Measurements from ENCODE around the gene INTS3. TPM values are rescaled to one million over a fixed set of nuclear protein-coding genes. Genes with fewer than 3 reads are reported as not detected.

The INTS3 gene
- polyA plus RNA-seq, 2 donors: 16.4 to 30.8 TPM

GRCh38 chr1:153767519-153767918 lies 39.7 kb downstream of the INTS3 start:
- H3K27me3 ChIP-seq (ENCODE audit: control insufficient read depth in 1 of 2, insufficient read depth in 2 of 2, low read length in 2 of 2): no peaks in the 10 kb centered on the region
- H3K36me3 ChIP-seq (ENCODE audit: control insufficient read depth in 2 of 2, insufficient read depth in 2 of 2, low read length in 1 of 2): peaks cover 27 to 49% of the 10 kb centered on the region in 2 donors
- no peak overlapping the region for H3K27ac ChIP-seq (ENCODE audit: low read depth in 2 of 2, low read length in 1 of 2)
- no peak overlapping the region for H3K4me3 ChIP-seq (ENCODE audit: low read depth in 1 of 2, low read length in 2 of 2)
- peaks cover 0 to 7% of the 10 kb centered on the region in 2 donors for H3K4me1 ChIP-seq (ENCODE audit: control insufficient read depth in 2 of 2, insufficient read depth in 2 of 2, low read length in 1 of 2)
- H3K9me3 ChIP-seq (ENCODE audit: control insufficient read depth in 2 of 2, insufficient read depth in 1 of 2, low read depth in 1 of 2, low read length in 1 of 2): no peaks in the 10 kb centered on the region
- 92 to 93% methylated on average over 11 of the region's 11 CpGs for WGBS, 2 donors

DNA sequence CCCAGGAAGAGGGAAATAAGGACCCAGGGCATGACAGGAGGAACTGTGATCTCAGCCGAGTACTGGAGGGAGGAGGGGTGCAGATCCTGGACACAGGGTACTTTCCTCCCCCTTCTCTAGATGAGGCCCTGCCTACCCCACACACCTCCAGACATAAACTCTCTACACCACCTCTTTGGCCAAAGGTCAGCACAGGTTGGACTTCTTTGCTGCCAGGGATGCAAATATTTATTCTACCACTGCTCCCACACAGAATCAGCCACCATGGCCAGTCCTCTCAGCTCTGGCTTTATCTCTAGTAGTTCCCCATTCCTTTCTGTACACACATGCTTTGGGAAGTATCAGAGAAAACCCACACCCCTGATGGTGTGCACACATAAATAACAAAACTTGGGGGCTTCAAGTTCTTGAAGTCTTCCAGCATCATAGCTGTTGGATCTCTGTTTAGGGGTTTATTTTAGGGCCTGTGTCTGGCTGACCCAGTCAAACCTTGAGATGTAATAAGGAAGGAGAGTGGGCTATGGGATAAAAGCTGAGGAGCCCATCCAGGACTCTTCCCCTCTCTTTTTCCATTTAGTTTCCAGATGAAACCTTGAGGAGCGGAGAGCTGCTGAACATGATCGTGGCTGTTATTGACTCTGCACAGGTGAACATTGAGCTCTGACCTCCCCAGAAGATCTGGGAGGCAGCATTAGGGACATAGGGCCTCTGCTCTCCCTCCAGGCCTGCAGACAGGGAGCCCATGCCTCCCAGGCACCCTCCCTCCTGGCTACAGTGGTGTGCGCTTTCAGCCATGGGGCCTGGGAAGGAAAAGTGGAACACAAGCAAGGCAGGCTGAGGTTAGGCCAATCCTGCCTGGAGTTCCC lies 40.7 kb downstream of the INTS3 start:
- Histone ChIP-seq H3K36me3 (ENCODE audit: control insufficient read depth in 2 of 2, insufficient read depth in 2 of 2, low read length in 1 of 2) (peaks cover 17 to 50% of the 10 kb centered on the region in 2 donors), H3K27me3 (ENCODE audit: control insufficient read depth in 1 of 2, insufficient read depth in 2 of 2, low read length in 2 of 2) (no peaks in the 10 kb centered on the region), H3K4me1 (ENCODE audit: control insufficient read depth in 2 of 2, insufficient read depth in 2 of 2, low read length in 1 of 2) (peaks cover 0 to 7% of the 10 kb centered on the region in 2 donors), H3K9me3 (ENCODE audit: control insufficient read depth in 2 of 2, insufficient read depth in 1 of 2, low read depth in 1 of 2, low read length in 1 of 2) (no peaks in the 10 kb centered on the region), H3K4me3 (ENCODE audit: low read depth in 1 of 2, low read length in 2 of 2) (no peak overlapping the region), H3K27ac (ENCODE audit: low read depth in 2 of 2, low read length in 1 of 2) (no peak overlapping the region)
- 67 to 87% methylated on average over 4 of the region's 4 CpGs for WGBS, 2 donors

GRCh38 chr1:153769221-153769620 lies 41.4 kb downstream of the INTS3 start:
- H3K27me3 ChIP-seq (ENCODE audit: control insufficient read depth in 1 of 2, insufficient read depth in 2 of 2, low read length in 2 of 2): no peaks in the 10 kb centered on the region
- peaks cover 15 to 49% of the 10 kb centered on the region in 2 donors for H3K36me3 ChIP-seq (ENCODE audit: control insufficient read depth in 2 of 2, insufficient read depth in 2 of 2, low read length in 1 of 2)
- H3K4me1 ChIP-seq (ENCODE audit: control insufficient read depth in 2 of 2, insufficient read depth in 2 of 2, low read length in 1 of 2): peaks cover 0 to 7% of the 10 kb centered on the region in 2 donors
- 84 to 91% methylated on average over 3 of the region's 3 CpGs for WGBS, 2 donors
- H3K4me3 ChIP-seq (ENCODE audit: low read depth in 1 of 2, low read length in 2 of 2): no peak overlapping the region
- no peak overlapping the region for H3K27ac ChIP-seq (ENCODE audit: low read depth in 2 of 2, low read length in 1 of 2)
- H3K9me3 ChIP-seq (ENCODE audit: control insufficient read depth in 2 of 2, insufficient read depth in 1 of 2, low read depth in 1 of 2, low read length in 1 of 2): no peaks in the 10 kb centered on the region

DNA sequence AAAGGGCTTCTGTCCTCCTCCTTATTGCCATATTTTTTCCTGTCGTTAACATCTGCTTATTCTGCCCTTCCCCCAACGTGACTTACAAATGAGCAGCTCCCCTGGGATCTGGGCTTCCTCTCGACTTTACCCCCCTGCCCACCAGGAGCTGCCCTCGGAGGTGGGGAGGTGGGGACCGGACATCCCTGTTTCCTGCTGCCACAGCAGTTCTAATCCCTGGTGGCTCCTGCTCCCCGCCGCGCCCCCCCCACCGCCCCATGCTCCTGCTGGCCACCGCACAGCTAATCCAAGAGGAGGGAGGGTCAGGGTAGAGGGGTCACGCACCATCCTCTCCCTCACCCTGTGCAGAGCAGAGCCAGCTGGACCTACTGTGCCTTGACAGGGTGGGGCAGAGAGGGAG lies 42.9 kb downstream of the INTS3 start:
- H3K27ac ChIP-seq (ENCODE audit: low read depth in 2 of 2, low read length in 1 of 2): no peak overlapping the region
- no peaks in the 10 kb centered on the region for H3K9me3 ChIP-seq (ENCODE audit: control insufficient read depth in 2 of 2, insufficient read depth in 1 of 2, low read depth in 1 of 2, low read length in 1 of 2)
- WGBS, 2 donors: 65 to 76% methylated on average over 11 of the region's 11 CpGs
- H3K4me3 ChIP-seq (ENCODE audit: low read depth in 1 of 2, low read length in 2 of 2): no peak overlapping the region
- H3K36me3 ChIP-seq (ENCODE audit: control insufficient read depth in 2 of 2, insufficient read depth in 2 of 2, low read length in 1 of 2): peaks cover 4 to 42% of the 10 kb centered on the region in 2 donors
- no peaks in the 10 kb centered on the region for H3K27me3 ChIP-seq (ENCODE audit: control insufficient read depth in 1 of 2, insufficient read depth in 2 of 2, low read length in 2 of 2)
- peaks cover 0 to 11% of the 10 kb centered on the region in 2 donors for H3K4me1 ChIP-seq (ENCODE audit: control insufficient read depth in 2 of 2, insufficient read depth in 2 of 2, low read length in 1 of 2)

DNA sequence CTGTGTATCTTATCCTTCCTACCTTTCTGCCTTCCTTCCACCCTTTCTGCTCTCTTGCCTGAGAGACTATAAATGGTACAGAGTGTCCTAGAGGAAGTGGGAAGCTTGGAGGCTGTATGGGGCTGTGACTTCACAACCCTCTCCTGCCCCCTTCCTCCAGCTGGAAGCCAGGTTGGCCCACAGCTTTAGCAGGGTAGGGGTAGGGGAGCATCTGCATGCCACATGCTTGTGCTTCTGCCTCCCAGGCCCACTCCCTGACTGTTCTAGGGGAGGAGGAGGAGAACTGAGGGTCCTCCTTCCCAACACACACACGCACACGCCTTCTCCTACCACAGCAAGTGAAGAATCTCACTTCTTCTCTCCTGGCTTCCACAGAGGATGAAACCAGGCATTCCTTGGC lies 43.4 kb downstream of the INTS3 start:
- WGBS, 2 donors: 92 to 98% methylated on average over 2 of the region's 2 CpGs
- Histone ChIP-seq H3K36me3 (ENCODE audit: control insufficient read depth in 2 of 2, insufficient read depth in 2 of 2, low read length in 1 of 2) (peaks cover 4 to 42% of the 10 kb centered on the region in 2 donors), H3K4me3 (ENCODE audit: low read depth in 1 of 2, low read length in 2 of 2) (no peak overlapping the region), H3K4me1 (ENCODE audit: control insufficient read depth in 2 of 2, insufficient read depth in 2 of 2, low read length in 1 of 2) (peaks cover under 1 to 15% of the 10 kb centered on the region in 2 donors), H3K27ac (ENCODE audit: low read depth in 2 of 2, low read length in 1 of 2) (no peak overlapping the region), H3K27me3 (ENCODE audit: control insufficient read depth in 1 of 2, insufficient read depth in 2 of 2, low read length in 2 of 2) (no peaks in the 10 kb centered on the region), H3K9me3 (ENCODE audit: control insufficient read depth in 2 of 2, insufficient read depth in 1 of 2, low read depth in 1 of 2, low read length in 1 of 2) (no peaks in the 10 kb centered on the region)

GRCh38 chr1:153771841-153772593 lies 44.2 kb downstream of the INTS3 start:
- Histone ChIP-seq H3K4me3 (ENCODE audit: low read depth in 1 of 2, low read length in 2 of 2) (no peak overlapping the region), H3K4me1 (ENCODE audit: control insufficient read depth in 2 of 2, insufficient read depth in 2 of 2, low read length in 1 of 2) (peaks cover 4 to 23% of the 10 kb centered on the region in 2 donors), H3K27me3 (ENCODE audit: control insufficient read depth in 1 of 2, insufficient read depth in 2 of 2, low read length in 2 of 2) (no peaks in the 10 kb centered on the region), H3K27ac (ENCODE audit: low read depth in 2 of 2, low read length in 1 of 2) (no peak overlapping the region), H3K9me3 (ENCODE audit: control insufficient read depth in 2 of 2, insufficient read depth in 1 of 2, low read depth in 1 of 2, low read length in 1 of 2) (no peaks in the 10 kb centered on the region), H3K36me3 (ENCODE audit: control insufficient read depth in 2 of 2, insufficient read depth in 2 of 2, low read length in 1 of 2) (peaks cover 4 to 42% of the 10 kb centered on the region in 2 donors)
- WGBS, 2 donors: 66 to 75% methylated on average over 21 of the region's 21 CpGs

DNA sequence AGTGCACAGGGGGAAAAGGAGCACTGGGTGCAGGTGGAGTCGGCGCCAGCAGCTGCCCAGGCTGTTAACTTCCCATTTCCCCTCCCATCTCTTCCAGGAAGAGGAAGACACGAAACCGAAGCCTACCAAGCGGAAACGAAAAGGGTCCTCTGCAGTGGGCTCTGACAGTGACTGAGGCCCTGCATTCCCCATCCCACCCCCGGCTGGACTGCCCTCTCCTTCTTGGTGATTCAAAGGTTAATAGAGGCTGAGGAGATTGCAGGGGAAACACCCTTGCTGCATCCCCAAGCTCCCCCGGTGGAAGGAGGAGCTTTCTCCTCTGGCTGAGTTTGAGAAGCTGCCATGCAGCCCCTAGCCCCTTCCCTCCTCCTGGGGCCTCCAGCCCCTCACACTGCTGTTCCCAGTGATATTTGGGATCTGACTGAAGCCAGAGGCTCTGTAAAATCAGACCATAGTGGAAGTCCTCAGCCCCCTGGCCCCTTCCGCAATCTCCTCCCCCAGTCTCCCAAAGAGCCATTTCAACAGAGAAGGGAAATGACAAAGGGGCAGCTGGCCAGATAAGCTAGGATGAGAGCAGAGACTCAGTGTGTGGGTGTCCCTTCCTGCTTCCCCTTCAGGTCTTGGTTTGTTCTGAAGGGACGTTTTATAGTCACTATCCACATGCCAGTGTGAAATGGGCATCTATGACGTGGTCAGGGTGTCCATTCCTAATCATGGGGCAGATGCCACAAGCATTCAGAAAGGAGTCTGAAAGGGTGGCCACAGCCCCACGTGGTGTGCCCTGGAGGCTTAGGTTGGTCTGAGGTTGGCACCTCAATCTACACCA lies 45.5 kb downstream of the INTS3 start:
- Histone ChIP-seq H3K36me3 (ENCODE audit: control insufficient read depth in 2 of 2, insufficient read depth in 2 of 2, low read length in 1 of 2) (peaks cover 4 to 31% of the 10 kb centered on the region in 2 donors), H3K4me1 (ENCODE audit: control insufficient read depth in 2 of 2, insufficient read depth in 2 of 2, low read length in 1 of 2) (peaks cover 4 to 32% of the 10 kb centered on the region in 2 donors), H3K27me3 (ENCODE audit: control insufficient read depth in 1 of 2, insufficient read depth in 2 of 2, low read length in 2 of 2) (no peaks in the 10 kb centered on the region), H3K27ac (ENCODE audit: low read depth in 2 of 2, low read length in 1 of 2) (peak overlapping the region in 1 of 2 donors; percentile 36), H3K9me3 (ENCODE audit: control insufficient read depth in 2 of 2, insufficient read depth in 1 of 2, low read depth in 1 of 2, low read length in 1 of 2) (no peaks in the 10 kb centered on the region), H3K4me3 (ENCODE audit: low read depth in 1 of 2, low read length in 2 of 2) (no peak overlapping the region)
- 64 to 66% methylated on average over 12 of the region's 12 CpGs for WGBS, 2 donors

- Histone ChIP-seq H3K27ac (ENCODE audit: low read depth in 2 of 2, low read length in 1 of 2) (peak overlapping the region; percentile 84 to 91), H3K9me3 (ENCODE audit: control insufficient read depth in 2 of 2, insufficient read depth in 1 of 2, low read depth in 1 of 2, low read length in 1 of 2) (no peaks in the 10 kb centered on the region), H3K27me3 (ENCODE audit: control insufficient read depth in 1 of 2, insufficient read depth in 2 of 2, low read length in 2 of 2) (no peaks in the 10 kb centered on the region), H3K4me1 (ENCODE audit: control insufficient read depth in 2 of 2, insufficient read depth in 2 of 2, low read length in 1 of 2) (peaks cover 4 to 32% of the 10 kb centered on the region in 2 donors), H3K4me3 (ENCODE audit: low read depth in 1 of 2, low read length in 2 of 2) (no peak overlapping the region), H3K36me3 (ENCODE audit: control insufficient read depth in 2 of 2, insufficient read depth in 2 of 2, low read length in 1 of 2) (peaks cover 4 to 32% of the 10 kb centered on the region in 2 donors)
- 64 to 68% methylated on average over 8 of the region's 8 CpGs for WGBS, 2 donors
Measured at GRCh38 chr1:153774026-153774595, 46.3 kb downstream of the INTS3 start.
